ENCODE results near the gene ARHGAP9.

Gene ARHGAP9

DNA sequence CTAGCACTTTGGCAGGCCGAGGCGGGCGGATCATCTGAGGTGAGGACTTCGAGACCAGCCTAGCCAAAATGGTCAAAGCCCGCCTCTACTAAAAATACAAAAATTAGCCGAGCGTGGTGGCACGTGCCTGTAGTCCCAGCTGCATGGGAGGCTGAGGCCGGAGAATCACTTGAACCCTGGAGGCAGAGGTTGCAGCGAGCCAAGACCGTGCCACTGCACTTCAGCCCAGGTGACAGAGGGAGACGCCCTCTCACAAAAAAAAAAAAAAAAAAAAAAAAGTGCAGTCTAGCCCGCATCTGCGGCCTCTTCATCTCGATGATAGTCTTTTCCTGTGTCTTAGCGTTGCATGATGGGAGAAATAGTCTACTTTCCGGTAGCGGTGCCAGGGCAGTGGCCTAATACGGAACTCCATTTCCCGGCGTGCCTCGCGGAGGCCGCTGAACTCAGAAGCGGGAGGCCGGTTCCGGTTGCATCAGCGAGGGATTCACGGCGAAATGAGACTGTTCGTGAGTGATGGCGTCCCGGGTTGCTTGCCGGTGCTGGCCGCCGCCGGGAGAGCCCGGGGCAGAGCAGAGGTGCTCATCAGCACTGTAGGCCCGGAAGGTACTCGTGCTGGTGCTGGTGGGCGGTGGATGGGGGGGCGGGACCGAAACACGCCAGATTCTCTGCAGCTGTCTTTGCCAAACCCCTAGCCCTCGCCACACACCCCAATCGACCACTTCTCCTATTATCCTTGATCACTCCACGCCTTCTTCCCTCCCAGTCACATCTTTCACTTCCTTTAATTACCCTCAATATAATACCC, 8.1 kb upstream of the ARHGAP9 start, which contains the start of gene MARS1 (continued):
- TF ChIP-seq YY2 (tag by site-specific recombination; IDR thresholded peaks at IDR 0.05): peak; percentile 78
- TF ChIP-seq ZNF24 (tag by site-specific recombination; IDR thresholded peaks at IDR 0.05): peak; percentile 68; the same call in 1 of the 2 replicates
- no peak for TF ChIP-seq ZNF10 (tag by site-specific recombination; IDR thresholded peaks at IDR 0.05)
- no peak for TF ChIP-seq ZBTB48 (tag by site-specific recombination; IDR thresholded peaks at IDR 0.05)
- TF ChIP-seq ELK4 (IDR thresholded peaks at IDR 0.05; ENCODE audit: borderline replicate concordance, low read depth, low read length): no peak
- peak; percentile 86; the same call in 1 of the 2 replicates for TF ChIP-seq HOXD13 (CRISPR knock-in tag; IDR thresholded peaks at IDR 0.05; ENCODE audit: borderline replicate concordance)
- no peak for TF ChIP-seq ZNF112 (tag by site-specific recombination; IDR thresholded peaks at IDR 0.05)
- TF ChIP-seq, protein P1, sequence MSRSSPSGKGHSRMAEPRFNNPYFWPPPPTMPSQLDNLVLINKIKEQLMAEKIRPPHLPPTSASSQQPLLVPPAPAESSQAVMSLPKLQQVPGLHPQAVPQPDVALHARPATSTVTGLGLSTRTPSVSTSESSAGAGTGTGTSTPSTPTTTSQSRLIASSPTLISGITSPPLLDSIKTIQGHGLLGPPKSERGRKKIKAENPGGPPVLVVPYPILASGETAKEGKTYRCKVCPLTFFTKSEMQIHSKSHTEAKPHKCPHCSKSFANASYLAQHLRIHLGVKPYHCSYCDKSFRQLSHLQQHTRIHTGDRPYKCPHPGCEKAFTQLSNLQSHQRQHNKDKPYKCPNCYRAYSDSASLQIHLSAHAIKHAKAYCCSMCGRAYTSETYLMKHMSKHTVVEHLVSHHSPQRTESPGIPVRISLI (tag by site-specific recombination; IDR thresholded peaks at IDR 0.05): peak; percentile 100
- TF ChIP-seq ZNF510 (tag by site-specific recombination; IDR thresholded peaks at IDR 0.05; ENCODE audit: insufficient replicate concordance): no peak
- no peak for TF ChIP-seq ZNF211 (tag by site-specific recombination; IDR thresholded peaks at IDR 0.05; ENCODE audit: low read depth)
- TF ChIP-seq ZNF140 (tag by site-specific recombination; IDR thresholded peaks at IDR 0.05): no peak
- no peak for TF ChIP-seq ZNF530 (tag by site-specific recombination; IDR thresholded peaks at IDR 0.05; ENCODE audit: low read depth)
- TF ChIP-seq PRDM6 (tag by site-specific recombination; IDR thresholded peaks at IDR 0.05): no peak
- peak; percentile 39 for TF ChIP-seq EGR2 (tag by site-specific recombination; IDR thresholded peaks at IDR 0.05; ENCODE audit: low read depth)
- no peak for TF ChIP-seq ZNF169 (tag by site-specific recombination; IDR thresholded peaks at IDR 0.05)
- TF ChIP-seq, protein P2, sequence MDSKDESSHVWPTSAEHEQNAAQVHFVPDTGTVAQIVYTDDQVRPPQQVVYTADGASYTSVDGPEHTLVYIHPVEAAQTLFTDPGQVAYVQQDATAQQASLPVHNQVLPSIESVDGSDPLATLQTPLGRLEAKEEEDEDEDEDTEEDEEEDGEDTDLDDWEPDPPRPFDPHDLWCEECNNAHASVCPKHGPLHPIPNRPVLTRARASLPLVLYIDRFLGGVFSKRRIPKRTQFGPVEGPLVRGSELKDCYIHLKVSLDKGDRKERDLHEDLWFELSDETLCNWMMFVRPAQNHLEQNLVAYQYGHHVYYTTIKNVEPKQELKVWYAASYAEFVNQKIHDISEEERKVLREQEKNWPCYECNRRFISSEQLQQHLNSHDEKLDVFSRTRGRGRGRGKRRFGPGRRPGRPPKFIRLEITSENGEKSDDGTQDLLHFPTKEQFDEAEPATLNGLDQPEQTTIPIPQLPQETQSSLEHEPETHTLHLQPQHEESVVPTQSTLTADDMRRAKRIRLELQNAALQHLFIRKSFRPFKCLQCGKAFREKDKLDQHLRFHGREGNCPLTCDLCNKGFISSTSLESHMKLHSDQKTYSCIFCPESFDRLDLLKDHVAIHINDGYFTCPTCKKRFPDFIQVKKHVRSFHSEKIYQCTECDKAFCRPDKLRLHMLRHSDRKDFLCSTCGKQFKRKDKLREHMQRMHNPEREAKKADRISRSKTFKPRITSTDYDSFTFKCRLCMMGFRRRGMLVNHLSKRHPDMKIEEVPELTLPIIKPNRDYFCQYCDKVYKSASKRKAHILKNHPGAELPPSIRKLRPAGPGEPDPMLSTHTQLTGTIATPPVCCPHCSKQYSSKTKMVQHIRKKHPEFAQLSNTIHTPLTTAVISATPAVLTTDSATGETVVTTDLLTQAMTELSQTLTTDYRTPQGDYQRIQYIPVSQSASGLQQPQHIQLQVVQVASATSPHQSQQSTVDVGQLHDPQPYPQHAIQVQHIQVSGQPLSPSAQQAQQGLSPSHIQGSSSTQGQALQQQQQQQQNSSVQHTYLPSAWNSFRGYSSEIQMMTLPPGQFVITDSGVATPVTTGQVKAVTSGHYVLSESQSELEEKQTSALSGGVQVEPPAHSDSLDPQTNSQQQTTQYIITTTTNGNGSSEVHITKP (tag by site-specific recombination; IDR thresholded peaks at IDR 0.05): peak; percentile 83
- no peak for TF ChIP-seq MZF1 (tag by site-specific recombination; IDR thresholded peaks at IDR 0.05; ENCODE audit: borderline replicate concordance)
- no peak for TF ChIP-seq ZNF610 (tag by site-specific recombination; IDR thresholded peaks at IDR 0.05; ENCODE audit: borderline replicate concordance)
- peak; percentile 61; the same call in 1 of the 2 replicates for TF ChIP-seq ZNF660 (tag by site-specific recombination; IDR thresholded peaks at IDR 0.05)
- TF ChIP-seq, protein P3, sequence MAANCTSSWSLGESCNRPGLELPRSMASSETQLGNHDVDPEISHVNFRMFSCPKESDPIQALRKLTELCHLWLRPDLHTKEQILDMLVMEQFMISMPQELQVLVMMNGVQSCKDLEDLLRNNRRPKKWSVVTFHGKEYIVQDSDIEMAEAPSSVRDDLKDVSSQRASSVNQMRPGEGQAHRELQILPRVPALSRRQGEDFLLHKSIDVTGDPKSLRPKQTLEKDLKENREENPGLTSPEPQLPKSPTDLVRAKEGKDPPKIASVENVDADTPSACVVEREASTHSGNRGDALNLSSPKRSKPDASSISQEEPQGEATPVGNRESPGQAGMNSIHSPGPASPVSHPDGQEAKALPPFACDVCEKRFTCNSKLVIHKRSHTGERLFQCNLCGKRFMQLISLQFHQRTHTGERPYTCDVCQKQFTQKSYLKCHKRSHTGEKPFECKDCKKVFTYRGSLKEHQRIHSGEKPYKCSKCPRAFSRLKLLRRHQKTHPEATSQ (tag by site-specific recombination; IDR thresholded peaks at IDR 0.05): no peak
- no peak for TF ChIP-seq ZSCAN23 (tag by site-specific recombination; IDR thresholded peaks at IDR 0.05)
- no peak for TF ChIP-seq ZNF426 (tag by site-specific recombination; IDR thresholded peaks at IDR 0.05)
- TF ChIP-seq ZNF626 (tag by site-specific recombination; IDR thresholded peaks at IDR 0.05): no peak
- no peak for TF ChIP-seq ZNF624 (tag by site-specific recombination; IDR thresholded peaks at IDR 0.05)
- TF ChIP-seq ZNF776 (tag by site-specific recombination; IDR thresholded peaks at IDR 0.05; ENCODE audit: borderline replicate concordance): no peak
- TF ChIP-seq ZNF223 (tag by site-specific recombination; IDR thresholded peaks at IDR 0.05): no peak
- TF ChIP-seq YY1 (tag by site-specific recombination; IDR thresholded peaks at IDR 0.05): peak; percentile 83; the same call in 1 of the 2 replicates
- TF ChIP-seq ZNF677 (tag by site-specific recombination; IDR thresholded peaks at IDR 0.05): no peak
- no peak for TF ChIP-seq ZNF157 (tag by site-specific recombination; IDR thresholded peaks at IDR 0.05)
- TF ChIP-seq ZNF555 (tag by site-specific recombination; conservative IDR thresholded peaks at IDR 0.05): no peak
- no peak for TF ChIP-seq ZNF664 (tag by site-specific recombination; IDR thresholded peaks at IDR 0.05)
- TF ChIP-seq ZNF404 (tag by site-specific recombination; IDR thresholded peaks at IDR 0.05): no peak

All from HEK293 (cell line).